SIG-M5 treated with dmso at 0.1 percent for 504 hours (cell line): ENCODE data around the gene TRMT1L.

Source experiments
- DNase-seq: peaks from one replicate; lab custom pipeline; 2025; ENCODE audit not compliant: unreplicated experiment; lab: John Stamatoyannopoulos, UW

The TRMT1L gene

GRCh38 chr1:185132534-185132933 is 24.2 kb downstream of the TRMT1L start:
- DNase-seq, result no peak

GRCh38 chr1:185129708-185130107 is 27.0 kb downstream of the TRMT1L start:
- no peak for DNase-seq

GRCh38 chr1:185112356-185112755 is 44.4 kb downstream of the TRMT1L start:
- no peak for DNase-seq

GRCh38 chr1:185111873-185112272 is 44.9 kb downstream of the TRMT1L start:
- DNase-seq, result no peak

- DNase-seq, result no peak
Measured at GRCh38 chr1:185110145-185110544, 46.6 kb downstream of the TRMT1L start.

- no peak for DNase-seq
Measured at GRCh38 chr1:185108321-185108720, 48.4 kb downstream of the TRMT1L start.

GRCh38 chr1:185105121-185105520 is 51.6 kb downstream of the TRMT1L start:
- no peak for DNase-seq

- DNase-seq, result no peak
Measured at GRCh38 chr1:185104083-185104482, 52.7 kb downstream of the TRMT1L start.

- DNase-seq, result no peak
Measured at GRCh38 chr1:185096531-185096930, 60.2 kb downstream of the TRMT1L start.

GRCh38 chr1:185094761-185095160 is 62.0 kb downstream of the TRMT1L start:
- DNase-seq, result no peak

GRCh38 chr1:185091480-185091879 is 65.3 kb downstream of the TRMT1L start:
- no peak for DNase-seq

- DNase-seq, result no peak
Measured at GRCh38 chr1:185087746-185088145, 69.0 kb downstream of the TRMT1L start.

GRCh38 chr1:185087101-185087500 is 69.7 kb downstream of the TRMT1L start:
- no peak for DNase-seq

- DNase-seq, result no peak
Measured at GRCh38 chr1:185083818-185084217, 72.9 kb downstream of the TRMT1L start.

GRCh38 chr1:185080422-185080821 is 76.3 kb downstream of the TRMT1L start:
- DNase-seq, result no peak

- no peak for DNase-seq
Measured at GRCh38 chr1:185077374-185077773, 79.4 kb downstream of the TRMT1L start.

GRCh38 chr1:185075476-185075875 is 81.3 kb downstream of the TRMT1L start:
- no peak for DNase-seq

GRCh38 chr1:185074307-185074706 is 82.4 kb downstream of the TRMT1L start:
- DNase-seq, result no peak

- DNase-seq, result no peak
Measured at GRCh38 chr1:185073725-185074124, 83.0 kb downstream of the TRMT1L start.

GRCh38 chr1:185070051-185070450 is 86.7 kb downstream of the TRMT1L start:
- DNase-seq, result no peak

GRCh38 chr1:185069202-185069772 is 87.5 kb downstream of the TRMT1L start:
- DNase-seq, result no peak

- no peak for DNase-seq
Measured at GRCh38 chr1:185068341-185068740, 88.4 kb downstream of the TRMT1L start.
